IPS DF 6.9 (cell line): ENCODE measurements around the gene VDR.

ENCODE experiments used
- DNase-seq: peaks from one replicate; pipeline ENCODE4 v3.0.0-alpha.2; 2013; ENCODE audit warnings: low read depth, low spot score
- H3K27ac ChIP-seq: one replicate; pipeline ENCODE4 v1.5.1; 2013; ENCODE audit warnings: low read length, control low read depth
- H3K27me3 ChIP-seq: 2 replicates; pipeline ENCODE4 v1.6.1; 2013; ENCODE audit warnings: mild to moderate bottlenecking, low read length; ENCODE audit not compliant: control insufficient read depth, insufficient read depth
- H3K36me3 ChIP-seq: 2 replicates; pipeline ENCODE4 v1.6.1; 2013; ENCODE audit warnings: low read length; ENCODE audit not compliant: control insufficient read depth, insufficient read depth
- H3K4me1 ChIP-seq: 2 replicates; pipeline ENCODE4 v1.6.1; 2013; ENCODE audit warnings: low read length; ENCODE audit not compliant: control insufficient read depth, insufficient read depth
- H3K4me3 ChIP-seq: 2 replicates; pipeline ENCODE4 v1.5.1; 2013; ENCODE audit warnings: mild to moderate bottlenecking, low read length
- H3K9me3 ChIP-seq: 2 replicates; pipeline ENCODE4 v1.6.1; 2013; ENCODE audit warnings: low read length, inconsistent platforms; ENCODE audit not compliant: control insufficient read depth, insufficient read depth
- WGBS: extraction: QIAGEN DNeasy Blood & Tissue Kit; methylation state at CpG from one replicate; pipeline ENCODE4 v1.1.7; 2013; ENCODE audit warnings: mixed read lengths, missing lambda C conversion rate; ENCODE audit not compliant: insufficient read length, insufficient coverage; 5-methylcytosine and 5-hydroxymethylcytosine counted together

Gene VDR

DNA sequence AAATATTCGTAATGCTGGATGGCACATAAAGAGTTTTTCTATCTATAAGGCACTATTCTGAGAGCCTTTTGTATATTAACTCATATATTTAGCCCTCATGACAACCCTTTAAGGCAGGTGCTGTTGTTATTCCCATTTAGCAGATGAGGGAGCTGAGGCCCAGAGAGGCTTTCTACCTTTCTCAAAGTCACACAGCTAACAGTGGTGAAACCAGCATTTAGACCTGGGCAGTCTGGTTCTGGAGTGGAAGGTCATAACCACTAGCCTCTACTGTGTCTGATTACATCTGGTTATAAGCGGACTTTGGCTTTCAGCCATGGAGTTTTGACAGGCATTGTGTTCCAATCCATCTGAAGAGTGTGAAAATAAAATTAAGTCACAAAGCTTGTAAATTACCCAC lies 43.9 kb downstream of the VDR start:
- Histone ChIP-seq H3K9me3 (no peaks in the 10 kb centered on the region), H3K4me1 (no peaks in the 10 kb centered on the region), H3K27ac (no peak overlapping the region), H3K36me3 (no peaks in the 10 kb centered on the region), H3K27me3 (no peaks in the 10 kb centered on the region), H3K4me3 (no peak overlapping the region)
- DNase-seq: no peak
- WGBS: no CpG with 5 or more reads among the region's 2 CpGs

- no peak overlapping the region for H3K27ac ChIP-seq
- no peak for DNase-seq
- WGBS: no CpG with 5 or more reads among the region's 7 CpGs
- H3K4me1 ChIP-seq: no peaks in the 10 kb centered on the region
- no peaks in the 10 kb centered on the region for H3K9me3 ChIP-seq
- no peaks in the 10 kb centered on the region for H3K36me3 ChIP-seq
- H3K4me3 ChIP-seq: no peak overlapping the region
- no peaks in the 10 kb centered on the region for H3K27me3 ChIP-seq
Measured at GRCh38 chr12:47860279-47860841, 44.4 kb downstream of the VDR start.

DNA sequence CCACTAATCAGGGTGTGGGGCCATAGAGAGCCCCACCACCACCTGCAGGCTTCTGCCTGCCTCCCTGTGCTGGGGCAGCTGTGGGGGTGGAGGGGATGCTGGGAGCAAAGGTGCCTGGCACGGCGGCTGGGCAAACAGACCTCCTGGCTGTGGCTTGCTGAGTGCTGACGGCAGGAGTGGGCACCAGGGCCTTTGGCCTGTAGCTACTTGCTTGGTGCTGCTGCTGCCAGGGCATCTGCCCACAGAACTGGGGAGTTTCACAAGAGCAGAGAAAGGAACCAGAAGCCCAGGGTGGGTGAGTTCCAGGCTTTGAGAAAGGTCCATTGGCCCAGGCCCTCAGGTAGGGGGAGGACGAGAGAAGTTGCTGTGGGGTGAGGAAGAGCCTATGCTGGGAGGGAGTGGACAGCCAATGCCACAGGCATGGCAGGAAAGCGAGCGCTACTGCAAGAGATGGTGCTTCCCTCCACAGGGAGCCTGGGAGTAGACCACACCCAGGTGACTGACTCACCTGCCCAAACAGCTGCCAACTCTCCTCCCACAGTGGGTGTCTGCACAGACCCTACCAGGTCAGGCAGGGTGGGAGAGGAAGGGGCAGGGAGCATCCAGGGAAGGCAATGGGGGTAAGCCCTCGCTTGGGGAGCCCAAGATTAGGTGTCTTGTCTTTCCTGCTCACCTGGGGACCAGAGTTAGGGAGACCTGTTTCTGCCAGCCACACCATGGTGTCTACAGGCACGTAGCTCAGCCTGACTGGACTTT lies 46.1 kb downstream of the VDR start:
- Histone ChIP-seq H3K27me3 (no peaks in the 10 kb centered on the region), H3K9me3 (no peaks in the 10 kb centered on the region), H3K27ac (no peak overlapping the region), H3K4me3 (no peak overlapping the region), H3K4me1 (no peaks in the 10 kb centered on the region), H3K36me3 (no peaks in the 10 kb centered on the region)
- DNase-seq: no peak
- WGBS: no CpG with 5 or more reads among the region's 8 CpGs

GRCh38 chr12:47856721-47857575 lies 47.8 kb downstream of the VDR start:
- no peak overlapping the region for H3K4me3 ChIP-seq
- H3K36me3 ChIP-seq: no peaks in the 10 kb centered on the region
- H3K27me3 ChIP-seq: no peaks in the 10 kb centered on the region
- no peaks in the 10 kb centered on the region for H3K9me3 ChIP-seq
- no peak overlapping the region for H3K27ac ChIP-seq
- no peak for DNase-seq
- WGBS: no CpG with 5 or more reads among the region's 17 CpGs
- H3K4me1 ChIP-seq: no peaks in the 10 kb centered on the region

- no peak overlapping the region for H3K27ac ChIP-seq
- no peaks in the 10 kb centered on the region for H3K27me3 ChIP-seq
- DNase-seq: no peak
- no peaks in the 10 kb centered on the region for H3K9me3 ChIP-seq
- WGBS: no CpG with 5 or more reads among the region's 1 CpG
- no peaks in the 10 kb centered on the region for H3K4me1 ChIP-seq
- H3K4me3 ChIP-seq: no peak overlapping the region
- no peaks in the 10 kb centered on the region for H3K36me3 ChIP-seq
Measured at GRCh38 chr12:47856094-47856493, 48.7 kb downstream of the VDR start.

- Histone ChIP-seq H3K27me3 (no peaks in the 10 kb centered on the region), H3K4me3 (no peak overlapping the region), H3K36me3 (no peaks in the 10 kb centered on the region), H3K4me1 (0 out of 2 replicates have a peak, but pooled peaks cover under 1% of the 10 kb centered on the region), H3K27ac (no peak overlapping the region), H3K9me3 (no peaks in the 10 kb centered on the region)
- WGBS: no CpG with 5 or more reads among the region's 2 CpGs
- no peak for DNase-seq
Measured at GRCh38 chr12:47855502-47855901, 49.3 kb downstream of the VDR start.

- no peaks in the 10 kb centered on the region for H3K9me3 ChIP-seq
- H3K4me1 ChIP-seq: 0 out of 2 replicates have a peak, but pooled peaks cover 2% of the 10 kb centered on the region
- H3K27ac ChIP-seq: no peak overlapping the region
- no CpG with 5 or more reads among the region's 5 CpGs for WGBS
- H3K27me3 ChIP-seq: no peaks in the 10 kb centered on the region
- no peak for DNase-seq
- H3K36me3 ChIP-seq: no peaks in the 10 kb centered on the region
- H3K4me3 ChIP-seq: no peak overlapping the region
Measured at GRCh38 chr12:47854531-47854930, 50.3 kb downstream of the VDR start.

DNA sequence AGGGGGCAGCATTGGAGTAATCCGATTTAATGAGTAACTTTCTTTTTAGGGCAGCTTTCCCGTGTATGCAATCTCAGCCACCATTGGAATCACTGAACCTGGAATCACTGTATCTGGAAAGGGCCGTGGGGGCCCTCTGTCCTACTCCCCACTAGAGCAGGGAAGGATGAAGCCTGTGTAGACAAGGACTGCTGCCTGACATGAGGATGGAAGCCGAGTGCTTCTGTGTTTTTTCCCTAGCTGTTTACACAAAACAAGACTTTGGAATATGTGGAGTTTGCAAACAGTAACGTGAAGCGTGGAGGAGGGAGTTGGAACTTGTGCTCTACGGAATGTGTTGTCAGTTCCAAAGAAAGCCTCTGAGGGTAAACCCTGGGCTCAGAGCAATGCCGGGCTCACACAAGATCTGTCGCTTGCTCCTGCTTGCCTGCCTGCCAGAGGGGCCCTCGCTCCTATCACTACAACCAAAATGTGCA lies 52.7 kb downstream of the VDR start:
- no peaks in the 10 kb centered on the region for H3K9me3 ChIP-seq
- 0 out of 2 replicates have a peak, but pooled peaks cover 2% of the 10 kb centered on the region for H3K4me1 ChIP-seq
- no peak overlapping the region for H3K27ac ChIP-seq
- no peak overlapping the region for H3K4me3 ChIP-seq
- DNase-seq: no peak
- no peaks in the 10 kb centered on the region for H3K27me3 ChIP-seq
- no CpG with 5 or more reads among the region's 10 CpGs for WGBS
- H3K36me3 ChIP-seq: no peaks in the 10 kb centered on the region

- Histone ChIP-seq H3K4me3 (no peak overlapping the region), H3K36me3 (no peaks in the 10 kb centered on the region), H3K27ac (no peak overlapping the region), H3K4me1 (0 out of 2 replicates have a peak, but pooled peaks cover 3% of the 10 kb centered on the region), H3K27me3 (no peaks in the 10 kb centered on the region), H3K9me3 (no peaks in the 10 kb centered on the region)
- no peak for DNase-seq
- no CpG with 5 or more reads among the region's 3 CpGs for WGBS
Measured at GRCh38 chr12:47851303-47851952, 53.4 kb downstream of the VDR start.
